Kasumi-1 (cell line): Measurements from ENCODE around the gene NCEH1.

Experiments
- DNase-seq, 2 experiments: peaks; one replicate each; lab custom pipeline; 2025; lab: John Stamatoyannopoulos, UW

NCEH1 gene

DNA sequence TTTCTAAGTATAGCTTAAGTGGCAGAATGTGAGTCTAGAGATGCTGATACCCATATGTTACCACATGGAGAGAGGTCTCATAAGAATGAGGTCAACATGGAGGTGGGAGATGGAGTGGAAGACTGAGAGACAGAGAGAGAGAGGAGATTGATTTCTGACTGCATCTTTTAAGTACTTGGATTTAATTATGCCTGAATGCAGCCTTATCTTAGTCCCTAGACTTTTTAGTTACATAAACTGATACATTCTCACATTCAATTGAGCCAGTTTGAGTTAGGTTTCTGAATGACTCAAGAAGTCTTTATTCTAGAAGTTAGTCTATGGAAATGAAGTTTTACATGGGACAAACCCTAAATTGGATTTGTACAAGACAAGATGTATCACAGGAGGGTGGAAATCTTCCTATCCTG is 129.1 kb downstream of the NCEH1 start:
- DNase-seq = no peak

- DNase-seq = no peak
These were observed 130.0 kb downstream of the NCEH1 start for GRCh38 chr3:172580680-172581401.
